Measurements from ENCODE around the gene RPL36. TPM values are rescaled to one million over a fixed set of nuclear protein-coding genes. Genes with fewer than 3 reads are reported as not detected.

Gene RPL36
- total and polyA plus RNA-seq, 8 donors = 524 to 1,510 (median 728) TPM

GRCh38 chr19:5718037-5718578 lies 28.0 kb downstream of the RPL36 start:
- 71 to 75% methylated on average over 14 of the region's 14 CpGs for WGBS, 2 donors
- no peak for TF ChIP-seq CTCF (IDR thresholded peaks at IDR 0.05)
- Histone ChIP-seq H3K27me3 (no peaks in the 10 kb centered on the region), H3K4me1 (peaks cover 0 to 14% (median 10%) of the 10 kb centered on the region in 3 donors), H3K27ac (no peak overlapping the region), H3K4me3 (peak overlapping the region in 2 of 4 donors; percentile 88 to 99), H3K9me3 (no peaks in the 10 kb centered on the region), H3K36me3 (peaks cover 0 to 9% (median 7%) of the 10 kb centered on the region in 3 donors)
- FAIRE-seq (no peak), DNase-seq (peak in 1 of 6 donors; percentile 18), ATAC-seq (no peak)
- intact Hi-C loops (cut with DNase I) = no loop called here

GRCh38 chr19:5718579-5719273 lies 28.6 kb downstream of the RPL36 start:
- TF ChIP-seq CTCF (IDR thresholded peaks at IDR 0.05) = no peak

GRCh38 chr19:5719274-5719960 lies 29.3 kb downstream of the RPL36 start:
- Histone ChIP-seq H3K4me1 (peaks cover 0 to 14% (median 10%) of the 10 kb centered on the region in 3 donors), H3K36me3 (no peaks in the 10 kb centered on the region), H3K27ac (peak overlapping the region; percentile 88 to 95 (median 90)), H3K9me3 (no peaks in the 10 kb centered on the region), H3K4me3 (peak overlapping the region; percentile 83 to 99 (median 93)), H3K27me3 (no peaks in the 10 kb centered on the region)
- ATAC-seq (peak in 1 of 4 donors; percentile 1), DNase-seq (peak in 1 of 6 donors; percentile 51), FAIRE-seq (no peak)
- WGBS, 2 donors = 0 to 1% methylated on average over 30 to 58 of the region's 58 CpGs
- intact Hi-C loops (cut with DNase I) = no loop called here
- no peak for TF ChIP-seq CTCF (IDR thresholded peaks at IDR 0.05)

More at GRCh38 chr19:5718579-5719273, 28.6 kb downstream of the RPL36 start:
- peak overlapping the region; percentile 83 to 99 (median 93) for H3K4me3 ChIP-seq
- intact Hi-C loops (cut with DNase I) = no loop called here
- DNase-seq (peak in 1 of 6 donors; percentile 58), ATAC-seq (no peak), FAIRE-seq (no peak)
- no peaks in the 10 kb centered on the region for H3K9me3 ChIP-seq
- 15 to 16% methylated on average over 11 of the region's 11 CpGs for WGBS, 2 donors
- peaks cover 0 to 3% (median under 1%) of the 10 kb centered on the region in 3 donors for H3K36me3 ChIP-seq
- peak overlapping the region in 1 of 4 donors; percentile 95 for H3K27ac ChIP-seq
- H3K4me1 ChIP-seq = peaks cover 0 to 14% (median 10%) of the 10 kb centered on the region in 3 donors
- no peaks in the 10 kb centered on the region for H3K27me3 ChIP-seq

- intact Hi-C loops (cut with DNase I) = no loop called here
- Histone ChIP-seq H3K4me3 (peak within 1 kb of the TSS; percentile 83 to 99 (median 93)), H3K27ac (peak within 1 kb of the TSS; percentile 88 to 95 (median 90)), H3K27me3 (no peaks in the 10 kb centered on the region), H3K9me3 (no peaks in the 10 kb centered on the region), H3K36me3 (no peaks in the 10 kb centered on the region), H3K4me1 (peaks cover 0 to 14% (median 10%) of the 10 kb centered on the region in 3 donors)
- peak; percentile 82 to 90 (median 88) for TF ChIP-seq CTCF (IDR thresholded peaks at IDR 0.05)
- peak; percentile 93 to 98 (median 96) for ATAC-seq
- FAIRE-seq = peak; percentile 66
- 0% methylated on average over 85 to 90 of the region's 90 CpGs for WGBS, 2 donors
- peak; percentile 98 to 100 (median 98) for DNase-seq
Observed at GRCh38 chr19:5719961-5720790, 30.1 kb downstream of the RPL36 start, which contains the start of the genes CATSPERD and LONP1. Gene CATSPERD, plus strand, starts transcription at chr19:5720637. Its CDS starts 101 bp downstream, at chr19:5720738. Gene LONP1, minus strand, starts transcription at chr19:5720146. Its CDS starts 14 bp downstream, at chr19:5720132.

Measured in pancreas (tissue), 10 donors.